Ovary (tissue), 3 donors: ENCODE results near the gene KIAA1328.

Experiments
- CTCF ChIP-seq, 3 donors: fragments of 450-650 bp in 2 of 3; fragments of 200-600 bp in 1 of 3; IDR thresholded peaks; one replicate each; pipeline versions ENCODE4 v1.5.1 to v1.8.0; 2016 to 2022; ENCODE audit warnings: antibody characterized with exemption in 3 of 3, mild to moderate bottlenecking in 1 of 3
- EP300 ChIP-seq: sonication (generic); formaldehyde crosslinking; IDR thresholded peaks from one replicate; pipeline ENCODE4 v1.6.1; 2017; ENCODE audit warnings: antibody characterized with exemption
- donor health status: DM: no; HTN: no; CAD: no.

GRCh38 chr18:37184209-37184868, 355.4 kb downstream of the KIAA1328 start:
- TF ChIP-seq CTCF (IDR thresholded peaks at IDR 0.05): no peak
- TF ChIP-seq EP300: no peak
